ENCODE data around the gene PIEZO1. TPM values are rescaled to one million over a fixed set of nuclear protein-coding genes. Genes with fewer than 3 reads are reported as not detected.

Gene PIEZO1
- total and polyA plus RNA-seq, 2 donors (not counting 1 experiment from before 2014, with no cell fraction given): 108 to 331 TPM

DNA sequence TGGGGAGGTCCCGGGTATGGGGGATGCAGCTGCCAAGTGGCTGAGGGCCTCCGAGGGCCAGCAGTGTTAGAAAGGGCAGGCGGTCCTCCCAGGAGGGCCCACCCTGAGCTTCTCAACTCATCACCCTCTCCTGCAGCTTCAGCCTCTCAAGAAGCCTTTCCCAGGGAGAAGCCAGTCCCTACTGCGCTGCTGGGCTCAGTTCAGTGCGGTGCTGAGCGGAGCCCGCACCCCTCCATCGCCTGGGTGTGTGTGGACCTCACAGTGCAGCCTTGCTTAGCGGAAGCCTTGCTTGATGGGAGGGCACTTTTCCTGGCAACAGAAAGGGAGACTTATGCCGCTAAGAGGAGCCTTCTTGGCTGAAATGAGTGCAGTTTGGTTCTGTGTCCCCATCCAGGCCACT, 30.2 kb upstream of the PIEZO1 start:
- Histone ChIP-seq H3K27ac (ENCODE audit: low read length in 2 of 2) (no peak overlapping the region), H2AFZ (ENCODE audit: insufficient read depth, low read depth, low read length, poor library complexity, severe bottlenecking) (no peak overlapping the region), H3K4me2 (replicated peaks; ENCODE audit: low read depth, low read length, poor library complexity, severe bottlenecking) (no peak overlapping the region), H3K79me2 (ENCODE audit: control insufficient read depth, insufficient read depth, low read length) (peaks cover 13% of the 10 kb centered on the region), H4K20me1 (ENCODE audit: control insufficient read depth, insufficient read depth, low read length, poor library complexity, severe bottlenecking) (peaks cover 13% of the 10 kb centered on the region), H3K9me3 (ENCODE audit: control extremely low read depth in 1 of 3, control insufficient read depth in 2 of 3, insufficient read depth in 1 of 3, low read length in 2 of 3) (no peaks in the 10 kb centered on the region), H3K9ac (ENCODE audit: low read length) (no peak overlapping the region), H3K4me1 (ENCODE audit: control insufficient read depth in 2 of 2, insufficient read depth in 2 of 2, low read length in 2 of 2) (peaks cover 8 to 24% of the 10 kb centered on the region in 2 donors), H3K36me3 (replicated peaks in 1 of 2; ENCODE audit: control extremely low read depth in 1 of 2, control insufficient read depth in 1 of 2, extremely low read depth in 1 of 2, insufficient read depth in 2 of 2, low read length in 1 of 2) (peaks cover 0 to 2% of the 10 kb centered on the region in 2 experiments), H3K27me3 (replicated peaks in 1 of 4; ENCODE audit: control extremely low read depth in 1 of 4, control insufficient read depth in 3 of 4, insufficient read depth in 4 of 4, low read length in 3 of 4) (no peaks in the 10 kb centered on the region), H3K4me3 (ENCODE audit: control extremely low read depth in 1 of 5, extremely low read depth in 1 of 5, insufficient read depth in 1 of 5, low read depth in 2 of 5, low read length in 4 of 5) (no peak overlapping the region)
- ATAC-seq (ENCODE audit: low read depth) (no peak), DNase-seq (no peak)
- Mint-ChIP-seq H3K27ac (no peak overlapping the region), H3K9me3 (ENCODE audit: insufficient read depth) (no peaks in the 10 kb centered on the region), H3K4me3 (no peak overlapping the region), H3K4me1 (peaks cover 11% of the 10 kb centered on the region), H3K27me3 (no peaks in the 10 kb centered on the region)
- intact Hi-C loops (cut with micrococcal nuclease): no loop called here
- TF ChIP-seq EZH2 (IDR thresholded peaks at IDR 0.05; ENCODE audit: borderline replicate concordance, insufficient read depth, low read depth, low read length, poor library complexity, severe bottlenecking): no peak
- TF ChIP-seq, protein P1, sequence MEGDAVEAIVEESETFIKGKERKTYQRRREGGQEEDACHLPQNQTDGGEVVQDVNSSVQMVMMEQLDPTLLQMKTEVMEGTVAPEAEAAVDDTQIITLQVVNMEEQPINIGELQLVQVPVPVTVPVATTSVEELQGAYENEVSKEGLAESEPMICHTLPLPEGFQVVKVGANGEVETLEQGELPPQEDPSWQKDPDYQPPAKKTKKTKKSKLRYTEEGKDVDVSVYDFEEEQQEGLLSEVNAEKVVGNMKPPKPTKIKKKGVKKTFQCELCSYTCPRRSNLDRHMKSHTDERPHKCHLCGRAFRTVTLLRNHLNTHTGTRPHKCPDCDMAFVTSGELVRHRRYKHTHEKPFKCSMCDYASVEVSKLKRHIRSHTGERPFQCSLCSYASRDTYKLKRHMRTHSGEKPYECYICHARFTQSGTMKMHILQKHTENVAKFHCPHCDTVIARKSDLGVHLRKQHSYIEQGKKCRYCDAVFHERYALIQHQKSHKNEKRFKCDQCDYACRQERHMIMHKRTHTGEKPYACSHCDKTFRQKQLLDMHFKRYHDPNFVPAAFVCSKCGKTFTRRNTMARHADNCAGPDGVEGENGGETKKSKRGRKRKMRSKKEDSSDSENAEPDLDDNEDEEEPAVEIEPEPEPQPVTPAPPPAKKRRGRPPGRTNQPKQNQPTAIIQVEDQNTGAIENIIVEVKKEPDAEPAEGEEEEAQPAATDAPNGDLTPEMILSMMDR (IDR thresholded peaks at IDR 0.05): no peak
- CTCF ChIA-PET: interaction anchor here (0.6 to 4.3 kb wide), 11 partner anchors 13 to 402 kb away, joined by 3 to 19 read pairs (median 5); partner anchors contain the start of genes CYBA, GALNS, TRAPPC2L and ZNF778
- POLR2A ChIA-PET: interaction anchor here (1.3 kb wide), 1 partner anchor 402 kb away, joined by 3 read pairs; the partner anchor contains the start of gene ZNF778
- WGBS (ENCODE audit: insufficient coverage): 99% methylated on average over 8 of the region's 10 CpGs

DNA sequence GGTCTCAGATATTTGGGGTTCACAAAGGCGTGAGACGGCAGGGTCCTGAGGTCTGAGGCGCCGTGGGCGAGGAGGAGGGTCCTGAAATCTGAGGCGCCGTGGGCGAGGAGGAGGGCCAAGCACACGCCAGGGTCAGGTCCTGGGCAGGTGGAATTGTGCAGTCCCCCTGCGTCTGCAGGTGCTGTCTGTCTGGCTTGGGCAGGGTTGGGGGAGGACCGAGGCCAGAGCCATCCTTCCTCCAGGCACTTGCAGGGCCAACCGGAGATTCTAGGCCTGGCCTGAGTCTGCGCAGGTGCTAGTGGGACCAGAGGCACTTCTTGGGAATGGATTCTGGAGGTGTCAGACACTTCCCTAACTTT, 29.1 kb upstream of the PIEZO1 start:
- H3K4me3 ChIP-seq (ENCODE audit: control extremely low read depth in 1 of 5, extremely low read depth in 1 of 5, insufficient read depth in 1 of 5, low read depth in 2 of 5, low read length in 4 of 5): no peak overlapping the region
- H2AFZ ChIP-seq (ENCODE audit: insufficient read depth, low read depth, low read length, poor library complexity, severe bottlenecking): no peak overlapping the region
- H4K20me1 ChIP-seq (ENCODE audit: control insufficient read depth, insufficient read depth, low read length, poor library complexity, severe bottlenecking): peaks cover 23% of the 10 kb centered on the region
- H3K79me2 ChIP-seq (ENCODE audit: control insufficient read depth, insufficient read depth, low read length): peaks cover 15% of the 10 kb centered on the region
- H3K9me3 ChIP-seq (ENCODE audit: control extremely low read depth in 1 of 3, control insufficient read depth in 2 of 3, insufficient read depth in 1 of 3, low read length in 2 of 3): no peaks in the 10 kb centered on the region
- H3K27ac ChIP-seq (ENCODE audit: low read length in 2 of 2): no peak overlapping the region
- Mint-ChIP-seq H3K4me3 (peak overlapping the region; percentile 46), H3K27me3 (no peaks in the 10 kb centered on the region), H3K27ac (no peak overlapping the region), H3K4me1 (peaks cover 17% of the 10 kb centered on the region), H3K9me3 (ENCODE audit: insufficient read depth) (no peaks in the 10 kb centered on the region)
- TF ChIP-seq, protein P1 (IDR thresholded peaks at IDR 0.05): no peak
- TF ChIP-seq EZH2 (IDR thresholded peaks at IDR 0.05; ENCODE audit: borderline replicate concordance, insufficient read depth, low read depth, low read length, poor library complexity, severe bottlenecking): no peak
- POLR2A ChIA-PET: no interaction called here
- H3K36me3 ChIP-seq (replicated peaks in 1 of 2; ENCODE audit: control extremely low read depth in 1 of 2, control insufficient read depth in 1 of 2, extremely low read depth in 1 of 2, insufficient read depth in 2 of 2, low read length in 1 of 2): peaks cover 0 to 12% of the 10 kb centered on the region in 2 experiments
- CTCF ChIA-PET: interaction anchor here (1.4 to 3.9 kb wide), 6 partner anchors 33 to 475 kb away, joined by 3 to 21 read pairs (median 6); partner anchors contain the start of genes GALNS and TRAPPC2L
- peaks cover 11 to 27% of the 10 kb centered on the region in 2 donors for H3K4me1 ChIP-seq (ENCODE audit: control insufficient read depth in 2 of 2, insufficient read depth in 2 of 2, low read length in 2 of 2)
- H3K4me2 ChIP-seq (replicated peaks; ENCODE audit: low read depth, low read length, poor library complexity, severe bottlenecking): no peak overlapping the region
- 88% methylated on average over 12 of the region's 13 CpGs for WGBS (ENCODE audit: insufficient coverage)
- H3K27me3 ChIP-seq (replicated peaks in 1 of 4; ENCODE audit: control extremely low read depth in 1 of 4, control insufficient read depth in 3 of 4, insufficient read depth in 4 of 4, low read length in 3 of 4): no peaks in the 10 kb centered on the region
- intact Hi-C loops (cut with micrococcal nuclease): no loop called here
- ATAC-seq (ENCODE audit: low read depth) (no peak), DNase-seq (no peak)
- no peak overlapping the region for H3K9ac ChIP-seq (ENCODE audit: low read length)

All from B cell (primary cell).